Measurements from ENCODE around the gene TTC28.
"Not testable (repeated sequence)": the region's sequence is repeated elsewhere in the genome, so short reads cannot be mapped to it uniquely, and the experiment has no call there.

Gene TTC28

DNA sequence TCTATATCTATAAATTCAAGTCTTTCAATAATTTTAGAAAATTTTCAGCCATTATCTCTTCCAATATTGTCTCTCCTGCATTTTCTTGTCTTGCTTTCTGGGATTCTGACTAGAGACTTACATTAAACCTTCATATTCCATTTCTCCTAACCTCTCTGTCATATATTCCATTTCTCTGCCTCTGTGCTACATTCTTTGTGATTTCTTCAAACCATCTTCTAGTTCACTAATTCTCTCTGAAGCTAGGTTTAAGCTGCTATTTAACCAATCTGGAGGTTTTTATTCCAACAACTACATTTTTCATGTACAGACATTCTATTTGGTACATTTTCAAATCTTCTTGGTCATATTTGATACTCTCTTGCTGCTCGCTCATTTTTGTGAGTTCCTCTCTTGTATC, 122.5 kb downstream of the TTC28 start:
- DNase-seq (ENCODE audit: low spot score), result no peak

GRCh38 chr22:28553108-28553866, 126.4 kb downstream of the TTC28 start:
- DNase-seq (ENCODE audit: low spot score), result not testable (repeated sequence)

DNA sequence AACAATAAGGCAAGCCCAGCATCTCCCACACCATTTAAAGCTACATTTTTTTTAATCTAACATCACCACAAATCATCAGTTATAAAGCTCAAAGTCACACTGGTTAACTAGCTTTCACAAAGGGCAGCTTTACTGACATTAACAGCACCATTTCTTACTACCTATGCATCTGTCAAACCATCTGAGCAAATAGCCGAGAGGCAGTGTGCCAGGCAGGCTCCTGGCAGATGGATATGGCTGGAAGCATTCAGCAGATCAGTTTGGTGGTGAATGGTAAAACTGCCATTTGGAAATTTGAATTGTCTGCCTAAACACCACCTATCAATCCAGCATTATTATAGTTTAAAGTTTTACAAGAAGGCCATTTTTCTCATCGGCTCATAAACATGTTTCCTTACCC, 131.2 kb downstream of the TTC28 start:
- DNase-seq (ENCODE audit: low spot score), result no peak

DNA sequence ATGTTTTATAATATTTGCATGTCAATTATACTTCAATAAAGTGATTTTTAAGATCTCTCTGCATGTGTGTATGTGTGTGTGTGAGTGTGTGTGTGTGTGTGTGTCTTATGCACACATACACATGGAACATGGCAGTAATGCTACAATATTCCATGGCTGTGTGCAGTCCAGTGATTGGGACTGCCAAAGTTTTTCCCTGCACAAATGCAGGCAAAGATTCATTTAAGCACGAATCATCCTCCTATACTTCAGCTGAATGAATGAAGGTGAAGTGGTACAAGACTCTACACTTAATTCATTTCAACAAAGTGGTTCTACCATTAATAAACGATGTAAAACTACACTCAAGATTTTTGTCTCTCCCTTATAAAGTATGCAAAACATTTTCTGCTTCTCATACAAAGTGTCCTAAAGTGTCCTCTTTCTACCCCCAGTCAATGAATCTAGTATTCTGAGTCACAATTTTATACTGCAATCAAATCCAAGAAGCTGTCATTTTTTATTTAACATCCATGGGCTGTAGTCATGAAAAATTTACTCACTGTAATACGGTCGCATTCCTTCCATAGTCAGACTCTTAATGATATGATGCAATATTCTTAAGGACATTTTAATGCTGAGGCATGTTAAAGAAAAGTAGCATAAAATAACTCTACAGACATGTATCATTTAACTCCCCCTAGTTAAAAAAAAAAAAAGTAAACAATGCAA, 132.4 kb downstream of the TTC28 start:
- no peak for DNase-seq (ENCODE audit: low spot score)

DNA sequence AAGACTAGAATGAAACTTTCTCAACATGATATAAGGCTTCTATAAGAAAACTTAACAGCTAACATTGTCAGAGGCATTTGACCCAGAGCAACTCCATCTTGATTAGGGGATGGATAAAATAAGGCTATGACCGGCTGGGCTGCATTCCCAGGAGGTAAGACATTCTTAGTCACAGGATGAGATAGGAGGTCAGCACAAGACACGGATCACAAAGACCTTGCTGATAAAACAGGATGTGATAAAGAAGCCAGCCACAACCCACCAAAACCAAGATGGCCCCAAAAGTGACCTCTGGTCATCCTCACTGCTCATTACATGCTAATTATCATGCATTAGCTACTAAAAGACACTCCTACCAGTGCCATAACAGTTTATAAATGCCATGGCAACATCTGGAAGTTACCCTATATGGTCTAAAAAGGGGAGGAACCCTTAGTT, 135.2 kb downstream of the TTC28 start:
- peak; percentile 7 for DNase-seq (ENCODE audit: low spot score)

GRCh38 chr22:28542980-28543621, 136.5 kb downstream of the TTC28 start:
- no peak for DNase-seq (ENCODE audit: low spot score)

DNA sequence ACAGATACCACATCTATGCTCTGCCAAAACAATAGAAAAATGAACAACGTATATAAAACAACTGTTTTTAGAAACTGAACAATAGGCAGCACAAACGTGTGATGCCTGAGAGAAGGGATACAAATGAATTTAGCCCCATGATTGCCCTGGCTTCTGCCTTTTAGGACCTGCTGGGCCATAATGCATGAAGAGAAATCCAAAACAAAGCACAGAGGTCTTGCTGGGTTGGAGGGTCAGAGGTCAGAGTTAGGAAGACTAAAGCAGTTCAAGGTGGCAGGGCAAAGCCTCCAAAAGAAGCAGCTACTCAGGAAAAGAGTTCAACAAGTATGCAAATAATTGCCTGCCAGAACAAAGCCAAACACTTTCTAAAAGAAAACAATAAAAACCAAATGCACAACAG, 138.5 kb downstream of the TTC28 start:
- no peak for DNase-seq (ENCODE audit: low spot score)

DNA sequence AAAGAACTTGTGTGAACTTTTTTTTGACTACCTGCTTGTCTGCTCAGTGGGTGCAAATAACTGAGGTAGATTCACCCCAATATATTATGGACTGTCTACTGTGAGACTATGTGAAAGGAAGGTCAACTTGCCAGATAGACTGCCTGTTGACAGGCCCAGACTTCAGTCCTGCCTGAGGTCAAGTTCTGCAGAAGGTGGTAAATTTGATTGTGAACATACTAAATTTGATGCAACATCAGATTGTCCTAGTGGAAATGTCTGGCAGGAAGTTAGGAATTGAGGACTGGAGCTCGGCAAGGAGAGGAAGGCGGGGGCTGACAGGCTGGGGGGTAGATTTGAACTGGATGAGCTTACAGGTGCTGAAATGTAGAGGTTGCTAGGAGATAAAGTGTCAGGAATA, 140.7 kb downstream of the TTC28 start:
- DNase-seq (ENCODE audit: low spot score), result no peak

GRCh38 chr22:28530565-28530964, 149.1 kb downstream of the TTC28 start:
- not testable (repeated sequence) for DNase-seq (ENCODE audit: low spot score)

DNA sequence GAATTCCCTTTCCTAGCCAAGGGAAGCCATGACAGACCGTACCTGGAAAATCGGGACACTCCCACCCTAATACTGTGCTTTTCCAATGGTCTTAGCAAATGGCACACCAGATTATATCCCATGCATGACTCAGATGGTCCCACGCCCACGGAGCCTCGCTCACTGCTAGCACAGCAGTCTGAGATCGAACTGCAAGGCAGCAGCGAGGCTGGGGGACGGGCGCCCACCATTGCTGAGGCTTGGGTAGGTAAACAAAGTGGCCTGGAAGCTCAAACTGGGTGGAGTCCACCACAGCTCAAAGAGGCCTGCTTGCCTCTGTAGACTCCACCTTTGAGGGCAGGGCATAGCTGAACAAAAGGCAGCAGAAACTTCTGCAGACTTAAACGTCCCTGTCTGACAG, 150.5 kb downstream of the TTC28 start:
- not testable (repeated sequence) for DNase-seq (ENCODE audit: low spot score)

- no peak for DNase-seq (ENCODE audit: low spot score)
Measured at GRCh38 chr22:28521451-28521850, 158.2 kb downstream of the TTC28 start.

- no peak for DNase-seq (ENCODE audit: low spot score)
Measured at GRCh38 chr22:28514321-28514821, 165.3 kb downstream of the TTC28 start.

DNA sequence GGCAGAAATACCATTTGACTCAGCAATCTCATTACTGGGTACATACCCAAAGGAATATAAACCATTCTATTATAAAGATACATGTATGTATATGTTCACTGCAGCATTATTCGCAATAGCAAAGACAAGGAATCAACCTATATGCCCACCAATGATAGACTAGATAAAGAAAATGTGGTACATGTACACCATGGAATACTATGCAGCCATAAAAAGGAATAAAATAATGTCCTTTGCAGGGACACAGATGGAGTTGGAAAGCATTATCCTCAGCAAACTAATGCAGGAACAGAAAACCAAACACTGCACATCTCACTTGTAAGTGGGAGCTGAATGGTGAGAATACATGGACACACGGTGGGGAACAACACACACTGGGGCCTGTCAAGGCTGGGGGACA, 167.3 kb downstream of the TTC28 start:
- DNase-seq (ENCODE audit: low spot score), result not testable (repeated sequence)

DNA sequence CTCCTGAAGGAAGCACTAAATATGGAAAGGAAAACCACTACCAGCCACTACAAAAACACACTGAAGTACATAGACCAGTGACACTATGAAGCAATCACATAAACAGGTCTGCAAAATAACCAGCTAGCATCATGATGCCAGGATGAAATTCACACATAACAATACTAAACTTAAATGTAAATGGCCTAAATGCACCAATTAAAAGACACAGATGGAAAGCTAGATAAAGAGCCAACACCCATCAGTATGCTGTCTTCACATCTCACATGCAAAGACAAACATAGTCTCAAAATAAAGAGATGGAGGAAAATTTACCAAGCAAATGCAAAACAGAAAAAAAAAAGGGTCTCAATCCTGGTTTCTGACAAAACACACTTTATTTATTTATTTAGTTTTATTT, 171.7 kb downstream of the TTC28 start:
- DNase-seq (ENCODE audit: low spot score), result no peak

DNA sequence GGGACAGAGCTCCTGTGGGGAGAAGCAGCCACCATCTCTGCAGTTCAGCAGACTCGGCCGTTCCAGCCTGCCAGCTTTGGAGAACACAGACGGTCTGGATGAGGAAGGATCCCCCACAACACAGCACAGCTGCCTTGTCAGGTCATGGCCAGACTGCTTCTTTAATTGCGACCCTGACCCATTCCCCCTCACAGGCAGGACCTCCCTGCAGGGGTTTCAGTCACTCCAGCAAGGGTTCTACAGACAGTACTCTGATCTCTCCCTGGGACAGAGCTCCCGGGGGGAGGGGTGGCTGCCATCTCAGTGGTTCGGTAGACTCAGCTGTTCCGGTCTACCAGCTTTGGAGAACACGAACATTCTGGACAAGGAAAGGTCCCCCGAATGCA, 173.5 kb downstream of the TTC28 start:
- no peak for DNase-seq (ENCODE audit: low spot score)

DNA sequence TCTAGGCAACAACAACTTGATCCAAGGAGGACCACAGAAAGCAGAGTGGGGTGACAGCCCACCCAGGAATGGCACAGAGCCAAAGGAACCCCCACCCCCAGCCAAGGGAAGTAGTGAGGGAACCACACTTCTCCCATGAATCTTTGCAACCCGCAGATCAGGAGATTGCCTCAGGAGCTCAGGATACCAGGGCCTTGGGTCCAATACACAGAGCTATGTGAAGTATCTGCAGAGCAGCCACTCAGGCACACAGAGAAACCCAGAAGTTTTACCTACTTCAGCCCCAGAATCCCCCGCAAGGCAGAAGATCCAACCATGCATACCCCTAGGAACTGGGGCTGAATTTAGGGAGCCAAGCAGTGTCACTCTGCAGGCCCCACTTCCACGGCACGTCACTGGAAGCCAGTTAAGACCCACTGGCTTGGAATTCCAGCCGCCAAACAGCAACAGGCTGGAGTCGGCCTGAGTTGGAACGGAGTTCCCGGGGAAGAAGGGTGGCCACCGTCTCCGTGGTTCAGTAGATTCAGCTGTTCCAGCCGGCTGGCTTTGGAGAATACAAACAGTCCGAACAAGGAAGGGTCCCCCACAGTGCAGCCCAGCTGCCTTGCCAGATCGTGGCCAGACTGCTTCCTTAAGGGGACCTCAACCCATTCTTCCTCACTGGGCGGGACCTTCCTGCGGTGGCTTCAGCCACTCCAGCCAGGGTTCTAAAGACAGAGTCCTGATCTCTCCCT, 174.1 kb downstream of the TTC28 start:
- DNase-seq (ENCODE audit: low spot score), result no peak

DNA sequence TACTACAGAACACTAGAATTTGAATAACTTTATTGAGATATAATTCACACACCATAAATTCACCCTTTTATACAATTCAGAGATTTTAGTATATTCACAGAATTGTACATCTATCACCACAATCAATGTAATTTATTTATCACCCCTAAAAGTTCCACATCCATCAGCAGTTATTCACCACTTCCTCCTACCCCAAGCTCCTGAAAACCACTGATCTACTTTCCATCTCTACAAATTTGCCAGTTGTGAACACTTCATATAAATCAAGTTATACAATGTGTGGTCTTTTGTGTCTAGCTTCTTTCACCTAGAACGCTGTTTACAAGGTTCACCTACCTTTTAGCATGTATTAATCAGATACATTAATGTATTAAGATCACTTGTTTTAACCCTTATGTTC, 179.6 kb downstream of the TTC28 start:
- no peak for DNase-seq (ENCODE audit: low spot score)

GRCh38 chr22:28498044-28498443, 181.6 kb downstream of the TTC28 start:
- DNase-seq (ENCODE audit: low spot score), result no peak

DNA sequence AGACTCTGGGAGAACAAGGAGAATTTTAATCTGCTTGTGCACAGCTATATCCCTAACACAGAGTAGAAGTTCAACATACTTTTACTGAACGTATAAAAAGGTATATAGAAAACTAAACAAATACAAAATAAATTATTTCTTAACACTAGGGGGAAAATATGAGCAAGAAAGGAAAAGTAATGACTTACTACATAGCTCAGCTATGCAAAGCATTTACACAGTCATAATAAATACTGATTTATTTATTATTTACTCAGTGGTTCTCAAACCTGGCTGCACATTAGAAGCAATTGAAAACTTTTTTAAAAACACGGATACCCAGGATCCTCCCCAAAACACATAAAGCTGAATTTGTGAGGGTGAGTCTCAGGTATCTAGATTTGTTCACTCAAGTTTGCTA, 182.5 kb downstream of the TTC28 start:
- DNase-seq (ENCODE audit: low spot score), result no peak

DNA sequence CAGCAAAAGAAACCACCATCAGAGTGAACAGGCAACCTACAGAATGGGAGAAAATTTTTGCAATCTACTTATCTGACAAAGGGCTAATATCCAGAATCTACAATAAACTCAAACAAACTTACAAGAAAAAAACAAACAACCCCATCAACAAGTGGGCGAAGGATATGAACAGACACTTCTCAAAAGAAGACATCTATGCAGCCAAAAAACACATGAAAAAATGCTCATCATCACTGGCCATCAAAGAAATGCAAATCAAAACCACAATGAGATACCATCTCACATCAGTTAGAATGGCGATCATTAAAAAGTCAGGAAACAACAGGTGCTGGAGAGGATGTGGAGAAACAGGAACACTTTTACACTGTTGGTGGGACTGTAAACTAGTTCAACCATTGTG, 188.4 kb downstream of the TTC28 start:
- DNase-seq (ENCODE audit: low spot score), result not testable (repeated sequence)

DNA sequence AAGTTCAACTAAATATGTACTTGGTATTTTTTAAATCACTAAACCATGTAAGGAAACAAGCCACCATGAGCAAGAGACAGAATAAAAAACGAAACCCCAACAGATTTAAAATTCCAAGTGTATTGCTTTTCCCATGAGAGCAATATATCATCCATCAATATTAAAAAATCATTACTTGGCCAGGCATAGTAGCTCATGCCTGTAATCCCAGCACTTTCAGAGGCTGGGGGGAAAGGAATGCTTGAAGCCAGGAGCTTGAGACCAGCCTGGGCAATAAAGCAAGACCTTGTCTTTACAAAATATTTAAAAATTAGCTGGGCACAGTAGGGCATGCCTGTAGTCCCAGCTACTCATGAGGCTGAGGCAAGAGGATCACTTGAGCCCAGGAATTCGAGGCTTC, 190.8 kb downstream of the TTC28 start:
- DNase-seq (ENCODE audit: low spot score), result no peak

DNA sequence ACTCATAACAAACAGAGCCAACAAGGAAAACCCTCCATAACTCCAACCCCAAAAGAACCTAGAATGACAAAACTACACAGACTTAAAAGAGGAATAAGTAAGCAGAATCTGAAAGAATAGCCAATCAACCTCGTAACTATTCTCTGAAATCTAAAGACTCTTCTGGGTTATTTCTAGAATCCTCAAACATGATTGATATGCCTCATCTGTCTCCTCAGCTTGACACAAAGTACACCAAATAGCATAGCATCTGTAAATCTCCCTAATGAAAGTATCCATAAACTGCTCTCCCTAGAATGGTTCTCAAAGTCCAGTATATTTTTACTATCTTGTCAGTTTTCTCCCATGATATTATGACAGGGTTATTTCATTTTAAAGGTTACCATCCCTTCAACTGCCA, 195.0 kb downstream of the TTC28 start:
- no peak for DNase-seq (ENCODE audit: low spot score)
